HEK293 (cell line): ENCODE results near the gene MRPL20.

Experiments used
- HOXA7 ChIP-seq: sonication (generic); formaldehyde crosslinking; IDR thresholded peaks from 2 replicates; pipeline ENCODE4 v1.8.1; 2022; ENCODE audit warnings: missing genetic modification reagents, borderline replicate concordance
- KLF9 ChIP-seq: fragments of 450-650 bp; formaldehyde crosslinking; IDR thresholded peaks from 2 replicates; pipeline ENCODE4 v1.5.1; 2016; ENCODE audit warnings: missing biosample characterization, missing genetic modification characterization, low read depth
- SCRT2 ChIP-seq: fragments of 450-650 bp; formaldehyde crosslinking; IDR thresholded peaks from 2 replicates; pipeline ENCODE4 v1.5.1; 2016; ENCODE audit warnings: missing biosample characterization, missing genetic modification characterization
- YY1 ChIP-seq: fragments of 450-650 bp; formaldehyde crosslinking; IDR thresholded peaks from 2 replicates; pipeline ENCODE4 v1.5.1; 2018; ENCODE audit warnings: missing biosample characterization, missing genetic modification characterization
- ZNF114 ChIP-seq: fragments of 450-650 bp; formaldehyde crosslinking; IDR thresholded peaks from 2 replicates; pipeline ENCODE4 v1.5.0; 2017; ENCODE audit warnings: missing biosample characterization, missing genetic modification characterization
- ZNF629 ChIP-seq: fragments of 450-650 bp; formaldehyde crosslinking; IDR thresholded peaks from 2 replicates; pipeline ENCODE4 v1.5.1; 2017; ENCODE audit warnings: missing biosample characterization, missing genetic modification characterization
- ZNF837 ChIP-seq: fragments of 450-650 bp; formaldehyde crosslinking; IDR thresholded peaks from 2 replicates; pipeline ENCODE4 v1.5.1; 2016; ENCODE audit warnings: missing biosample characterization, missing genetic modification characterization
- TF ChIP-seq, protein P1 (sequence below): fragments of 450-650 bp; formaldehyde crosslinking; IDR thresholded peaks from 2 replicates; pipeline ENCODE4 v1.5.1; 2016; ENCODE audit warnings: missing biosample characterization, missing genetic modification characterization, borderline replicate concordance
- TF ChIP-seq, protein P2 (sequence below): fragments of 450-650 bp; formaldehyde crosslinking; IDR thresholded peaks from 2 replicates; pipeline ENCODE4 v1.5.1; 2017; ENCODE audit warnings: missing biosample characterization, missing genetic modification characterization
- TF ChIP-seq, protein P3 (sequence below): fragments of 450-650 bp; formaldehyde crosslinking; IDR thresholded peaks from 2 replicates; pipeline ENCODE4; 2016; ENCODE audit warnings: missing biosample characterization, missing genetic modification characterization
- TF ChIP-seq, protein P4 (sequence below): fragments of 450-650 bp; formaldehyde crosslinking; IDR thresholded peaks from 2 replicates; pipeline ENCODE4 v1.5.1; 2016; ENCODE audit warnings: missing biosample characterization, missing genetic modification characterization
- TF ChIP-seq, protein P5 (sequence below): fragments of 450-650 bp; formaldehyde crosslinking; IDR thresholded peaks from 2 replicates; pipeline ENCODE4 v1.5.1; 2016; ENCODE audit warnings: missing biosample characterization, missing genetic modification characterization, low read depth
- TF ChIP-seq, protein P6 (sequence below): IDR thresholded peaks from 2 replicates; pipeline ENCODE4 v1.6.1; 2011; ENCODE audit warnings: mild to moderate bottlenecking, low read depth, low read length, borderline replicate concordance
- TF ChIP-seq, protein P7 (sequence below): fragments of 450-650 bp; formaldehyde crosslinking; IDR thresholded peaks from 2 replicates; pipeline ENCODE4 v1.5.0; 2017; ENCODE audit warnings: missing biosample characterization, missing genetic modification characterization, borderline replicate concordance
- TF ChIP-seq, protein P8 (sequence below): fragments of 450-650 bp; IDR thresholded peaks from 2 replicates; pipeline ENCODE4 v1.5.1; 2018; ENCODE audit warnings: missing biosample characterization, mild to moderate bottlenecking, missing genetic modification characterization
- TF ChIP-seq, protein P9 (sequence below): fragments of 450-650 bp; formaldehyde crosslinking; IDR thresholded peaks from 2 replicates; pipeline ENCODE4 v1.5.1; 2016; ENCODE audit warnings: missing biosample characterization, missing genetic modification characterization

MRPL20 gene

DNA sequence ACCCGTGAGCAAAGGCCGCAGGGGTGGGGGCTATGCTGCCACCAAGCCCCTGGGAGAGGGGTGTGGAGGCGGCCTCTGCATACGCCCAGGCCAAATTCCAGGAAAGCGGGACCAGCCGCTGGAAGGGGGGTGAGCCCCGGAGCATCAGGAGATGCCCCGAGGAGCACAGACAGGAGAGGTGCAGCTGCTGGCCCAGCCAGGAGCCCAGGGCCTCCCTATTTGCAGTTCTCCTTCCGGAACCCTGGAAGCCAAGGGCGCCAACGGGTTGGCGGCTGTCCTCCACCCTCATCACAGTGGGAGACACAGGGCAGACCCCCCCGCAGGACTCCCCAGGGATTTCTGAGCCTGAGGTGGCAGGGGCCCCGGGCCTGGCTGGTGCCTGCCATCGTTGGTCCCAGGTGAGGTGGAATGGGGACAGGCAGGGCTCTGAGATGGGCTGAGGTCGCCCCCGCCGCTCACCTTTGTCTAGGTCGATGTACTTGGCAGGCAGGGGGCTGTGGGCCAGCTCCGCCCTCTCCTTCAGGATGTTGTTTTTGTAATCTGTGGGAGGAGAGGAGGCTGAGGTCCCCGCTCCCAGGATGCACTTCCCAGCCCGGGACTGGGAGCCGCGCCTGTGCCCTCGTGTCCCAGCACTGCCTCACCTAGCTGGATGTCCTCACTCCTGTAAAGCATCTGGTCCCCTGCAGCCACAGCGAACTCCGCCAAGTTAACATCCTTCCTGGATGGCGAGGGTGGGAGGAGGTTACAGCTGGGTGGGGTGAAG lies 53.5 kb downstream of the MRPL20 start (continued):
- TF ChIP-seq, protein P1, sequence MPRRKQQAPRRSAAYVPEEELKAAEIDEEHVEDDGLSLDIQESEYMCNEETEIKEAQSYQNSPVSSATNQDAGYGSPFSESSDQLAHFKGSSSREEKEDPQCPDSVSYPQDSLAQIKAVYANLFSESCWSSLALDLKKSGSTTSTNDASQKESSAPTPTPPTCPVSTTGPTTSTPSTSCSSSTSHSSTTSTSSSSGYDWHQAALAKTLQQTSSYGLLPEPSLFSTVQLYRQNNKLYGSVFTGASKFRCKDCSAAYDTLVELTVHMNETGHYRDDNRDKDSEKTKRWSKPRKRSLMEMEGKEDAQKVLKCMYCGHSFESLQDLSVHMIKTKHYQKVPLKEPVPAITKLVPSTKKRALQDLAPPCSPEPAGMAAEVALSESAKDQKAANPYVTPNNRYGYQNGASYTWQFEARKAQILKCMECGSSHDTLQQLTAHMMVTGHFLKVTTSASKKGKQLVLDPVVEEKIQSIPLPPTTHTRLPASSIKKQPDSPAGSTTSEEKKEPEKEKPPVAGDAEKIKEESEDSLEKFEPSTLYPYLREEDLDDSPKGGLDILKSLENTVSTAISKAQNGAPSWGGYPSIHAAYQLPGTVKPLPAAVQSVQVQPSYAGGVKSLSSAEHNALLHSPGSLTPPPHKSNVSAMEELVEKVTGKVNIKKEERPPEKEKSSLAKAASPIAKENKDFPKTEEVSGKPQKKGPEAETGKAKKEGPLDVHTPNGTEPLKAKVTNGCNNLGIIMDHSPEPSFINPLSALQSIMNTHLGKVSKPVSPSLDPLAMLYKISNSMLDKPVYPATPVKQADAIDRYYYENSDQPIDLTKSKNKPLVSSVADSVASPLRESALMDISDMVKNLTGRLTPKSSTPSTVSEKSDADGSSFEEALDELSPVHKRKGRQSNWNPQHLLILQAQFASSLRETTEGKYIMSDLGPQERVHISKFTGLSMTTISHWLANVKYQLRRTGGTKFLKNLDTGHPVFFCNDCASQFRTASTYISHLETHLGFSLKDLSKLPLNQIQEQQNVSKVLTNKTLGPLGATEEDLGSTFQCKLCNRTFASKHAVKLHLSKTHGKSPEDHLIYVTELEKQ (tag by site-specific recombination), result no peak
- TF ChIP-seq SCRT2 (no peak), ZNF114 (no peak), KLF9 (tag by site-specific recombination) (no peak), ZNF837 (tag by site-specific recombination) (no peak), HOXA7 (CRISPR knock-in tag) (no peak), YY1 (tag by site-specific recombination) (no peak), ZNF629 (tag by site-specific recombination) (peak; percentile 31; the same call in 1 of the 2 replicates)
- TF ChIP-seq, protein P2, sequence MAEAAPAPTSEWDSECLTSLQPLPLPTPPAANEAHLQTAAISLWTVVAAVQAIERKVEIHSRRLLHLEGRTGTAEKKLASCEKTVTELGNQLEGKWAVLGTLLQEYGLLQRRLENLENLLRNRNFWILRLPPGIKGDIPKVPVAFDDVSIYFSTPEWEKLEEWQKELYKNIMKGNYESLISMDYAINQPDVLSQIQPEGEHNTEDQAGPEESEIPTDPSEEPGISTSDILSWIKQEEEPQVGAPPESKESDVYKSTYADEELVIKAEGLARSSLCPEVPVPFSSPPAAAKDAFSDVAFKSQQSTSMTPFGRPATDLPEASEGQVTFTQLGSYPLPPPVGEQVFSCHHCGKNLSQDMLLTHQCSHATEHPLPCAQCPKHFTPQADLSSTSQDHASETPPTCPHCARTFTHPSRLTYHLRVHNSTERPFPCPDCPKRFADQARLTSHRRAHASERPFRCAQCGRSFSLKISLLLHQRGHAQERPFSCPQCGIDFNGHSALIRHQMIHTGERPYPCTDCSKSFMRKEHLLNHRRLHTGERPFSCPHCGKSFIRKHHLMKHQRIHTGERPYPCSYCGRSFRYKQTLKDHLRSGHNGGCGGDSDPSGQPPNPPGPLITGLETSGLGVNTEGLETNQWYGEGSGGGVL (tag by site-specific recombination), result no peak; the same call in 1 of the 2 replicates
- TF ChIP-seq, protein P3, sequence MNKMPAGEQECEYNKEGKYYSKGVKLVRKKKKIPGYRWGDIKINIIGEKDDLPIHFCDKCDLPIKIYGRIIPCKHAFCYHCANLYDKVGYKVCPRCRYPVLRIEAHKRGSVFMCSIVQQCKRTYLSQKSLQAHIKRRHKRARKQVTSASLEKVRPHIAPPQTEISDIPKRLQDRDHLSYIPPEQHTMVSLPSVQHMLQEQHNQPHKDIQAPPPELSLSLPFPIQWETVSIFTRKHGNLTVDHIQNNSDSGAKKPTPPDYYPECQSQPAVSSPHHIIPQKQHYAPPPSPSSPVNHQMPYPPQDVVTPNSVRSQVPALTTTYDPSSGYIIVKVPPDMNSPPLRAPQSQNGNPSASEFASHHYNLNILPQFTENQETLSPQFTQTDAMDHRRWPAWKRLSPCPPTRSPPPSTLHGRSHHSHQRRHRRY (tag by site-specific recombination), result no peak
- TF ChIP-seq, protein P4, sequence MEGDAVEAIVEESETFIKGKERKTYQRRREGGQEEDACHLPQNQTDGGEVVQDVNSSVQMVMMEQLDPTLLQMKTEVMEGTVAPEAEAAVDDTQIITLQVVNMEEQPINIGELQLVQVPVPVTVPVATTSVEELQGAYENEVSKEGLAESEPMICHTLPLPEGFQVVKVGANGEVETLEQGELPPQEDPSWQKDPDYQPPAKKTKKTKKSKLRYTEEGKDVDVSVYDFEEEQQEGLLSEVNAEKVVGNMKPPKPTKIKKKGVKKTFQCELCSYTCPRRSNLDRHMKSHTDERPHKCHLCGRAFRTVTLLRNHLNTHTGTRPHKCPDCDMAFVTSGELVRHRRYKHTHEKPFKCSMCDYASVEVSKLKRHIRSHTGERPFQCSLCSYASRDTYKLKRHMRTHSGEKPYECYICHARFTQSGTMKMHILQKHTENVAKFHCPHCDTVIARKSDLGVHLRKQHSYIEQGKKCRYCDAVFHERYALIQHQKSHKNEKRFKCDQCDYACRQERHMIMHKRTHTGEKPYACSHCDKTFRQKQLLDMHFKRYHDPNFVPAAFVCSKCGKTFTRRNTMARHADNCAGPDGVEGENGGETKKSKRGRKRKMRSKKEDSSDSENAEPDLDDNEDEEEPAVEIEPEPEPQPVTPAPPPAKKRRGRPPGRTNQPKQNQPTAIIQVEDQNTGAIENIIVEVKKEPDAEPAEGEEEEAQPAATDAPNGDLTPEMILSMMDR (tag by site-specific recombination), result no peak
- TF ChIP-seq, protein P5, sequence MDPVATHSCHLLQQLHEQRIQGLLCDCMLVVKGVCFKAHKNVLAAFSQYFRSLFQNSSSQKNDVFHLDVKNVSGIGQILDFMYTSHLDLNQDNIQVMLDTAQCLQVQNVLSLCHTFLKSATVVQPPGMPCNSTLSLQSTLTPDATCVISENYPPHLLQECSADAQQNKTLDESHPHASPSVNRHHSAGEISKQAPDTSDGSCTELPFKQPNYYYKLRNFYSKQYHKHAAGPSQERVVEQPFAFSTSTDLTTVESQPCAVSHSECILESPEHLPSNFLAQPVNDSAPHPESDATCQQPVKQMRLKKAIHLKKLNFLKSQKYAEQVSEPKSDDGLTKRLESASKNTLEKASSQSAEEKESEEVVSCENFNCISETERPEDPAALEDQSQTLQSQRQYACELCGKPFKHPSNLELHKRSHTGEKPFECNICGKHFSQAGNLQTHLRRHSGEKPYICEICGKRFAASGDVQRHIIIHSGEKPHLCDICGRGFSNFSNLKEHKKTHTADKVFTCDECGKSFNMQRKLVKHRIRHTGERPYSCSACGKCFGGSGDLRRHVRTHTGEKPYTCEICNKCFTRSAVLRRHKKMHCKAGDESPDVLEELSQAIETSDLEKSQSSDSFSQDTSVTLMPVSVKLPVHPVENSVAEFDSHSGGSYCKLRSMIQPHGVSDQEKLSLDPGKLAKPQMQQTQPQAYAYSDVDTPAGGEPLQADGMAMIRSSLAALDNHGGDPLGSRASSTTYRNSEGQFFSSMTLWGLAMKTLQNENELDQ, result no peak
- TF ChIP-seq, protein P6, sequence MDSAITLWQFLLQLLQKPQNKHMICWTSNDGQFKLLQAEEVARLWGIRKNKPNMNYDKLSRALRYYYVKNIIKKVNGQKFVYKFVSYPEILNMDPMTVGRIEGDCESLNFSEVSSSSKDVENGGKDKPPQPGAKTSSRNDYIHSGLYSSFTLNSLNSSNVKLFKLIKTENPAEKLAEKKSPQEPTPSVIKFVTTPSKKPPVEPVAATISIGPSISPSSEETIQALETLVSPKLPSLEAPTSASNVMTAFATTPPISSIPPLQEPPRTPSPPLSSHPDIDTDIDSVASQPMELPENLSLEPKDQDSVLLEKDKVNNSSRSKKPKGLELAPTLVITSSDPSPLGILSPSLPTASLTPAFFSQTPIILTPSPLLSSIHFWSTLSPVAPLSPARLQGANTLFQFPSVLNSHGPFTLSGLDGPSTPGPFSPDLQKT, result no peak
- TF ChIP-seq, protein P7, sequence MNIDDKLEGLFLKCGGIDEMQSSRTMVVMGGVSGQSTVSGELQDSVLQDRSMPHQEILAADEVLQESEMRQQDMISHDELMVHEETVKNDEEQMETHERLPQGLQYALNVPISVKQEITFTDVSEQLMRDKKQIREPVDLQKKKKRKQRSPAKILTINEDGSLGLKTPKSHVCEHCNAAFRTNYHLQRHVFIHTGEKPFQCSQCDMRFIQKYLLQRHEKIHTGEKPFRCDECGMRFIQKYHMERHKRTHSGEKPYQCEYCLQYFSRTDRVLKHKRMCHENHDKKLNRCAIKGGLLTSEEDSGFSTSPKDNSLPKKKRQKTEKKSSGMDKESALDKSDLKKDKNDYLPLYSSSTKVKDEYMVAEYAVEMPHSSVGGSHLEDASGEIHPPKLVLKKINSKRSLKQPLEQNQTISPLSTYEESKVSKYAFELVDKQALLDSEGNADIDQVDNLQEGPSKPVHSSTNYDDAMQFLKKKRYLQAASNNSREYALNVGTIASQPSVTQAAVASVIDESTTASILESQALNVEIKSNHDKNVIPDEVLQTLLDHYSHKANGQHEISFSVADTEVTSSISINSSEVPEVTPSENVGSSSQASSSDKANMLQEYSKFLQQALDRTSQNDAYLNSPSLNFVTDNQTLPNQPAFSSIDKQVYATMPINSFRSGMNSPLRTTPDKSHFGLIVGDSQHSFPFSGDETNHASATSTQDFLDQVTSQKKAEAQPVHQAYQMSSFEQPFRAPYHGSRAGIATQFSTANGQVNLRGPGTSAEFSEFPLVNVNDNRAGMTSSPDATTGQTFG (tag by site-specific recombination), result no peak
- TF ChIP-seq, protein P8, sequence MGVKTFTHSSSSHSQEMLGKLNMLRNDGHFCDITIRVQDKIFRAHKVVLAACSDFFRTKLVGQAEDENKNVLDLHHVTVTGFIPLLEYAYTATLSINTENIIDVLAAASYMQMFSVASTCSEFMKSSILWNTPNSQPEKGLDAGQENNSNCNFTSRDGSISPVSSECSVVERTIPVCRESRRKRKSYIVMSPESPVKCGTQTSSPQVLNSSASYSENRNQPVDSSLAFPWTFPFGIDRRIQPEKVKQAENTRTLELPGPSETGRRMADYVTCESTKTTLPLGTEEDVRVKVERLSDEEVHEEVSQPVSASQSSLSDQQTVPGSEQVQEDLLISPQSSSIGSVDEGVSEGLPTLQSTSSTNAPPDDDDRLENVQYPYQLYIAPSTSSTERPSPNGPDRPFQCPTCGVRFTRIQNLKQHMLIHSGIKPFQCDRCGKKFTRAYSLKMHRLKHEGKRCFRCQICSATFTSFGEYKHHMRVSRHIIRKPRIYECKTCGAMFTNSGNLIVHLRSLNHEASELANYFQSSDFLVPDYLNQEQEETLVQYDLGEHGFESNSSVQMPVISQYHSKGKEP (tag by site-specific recombination), result no peak
- TF ChIP-seq, protein P9, sequence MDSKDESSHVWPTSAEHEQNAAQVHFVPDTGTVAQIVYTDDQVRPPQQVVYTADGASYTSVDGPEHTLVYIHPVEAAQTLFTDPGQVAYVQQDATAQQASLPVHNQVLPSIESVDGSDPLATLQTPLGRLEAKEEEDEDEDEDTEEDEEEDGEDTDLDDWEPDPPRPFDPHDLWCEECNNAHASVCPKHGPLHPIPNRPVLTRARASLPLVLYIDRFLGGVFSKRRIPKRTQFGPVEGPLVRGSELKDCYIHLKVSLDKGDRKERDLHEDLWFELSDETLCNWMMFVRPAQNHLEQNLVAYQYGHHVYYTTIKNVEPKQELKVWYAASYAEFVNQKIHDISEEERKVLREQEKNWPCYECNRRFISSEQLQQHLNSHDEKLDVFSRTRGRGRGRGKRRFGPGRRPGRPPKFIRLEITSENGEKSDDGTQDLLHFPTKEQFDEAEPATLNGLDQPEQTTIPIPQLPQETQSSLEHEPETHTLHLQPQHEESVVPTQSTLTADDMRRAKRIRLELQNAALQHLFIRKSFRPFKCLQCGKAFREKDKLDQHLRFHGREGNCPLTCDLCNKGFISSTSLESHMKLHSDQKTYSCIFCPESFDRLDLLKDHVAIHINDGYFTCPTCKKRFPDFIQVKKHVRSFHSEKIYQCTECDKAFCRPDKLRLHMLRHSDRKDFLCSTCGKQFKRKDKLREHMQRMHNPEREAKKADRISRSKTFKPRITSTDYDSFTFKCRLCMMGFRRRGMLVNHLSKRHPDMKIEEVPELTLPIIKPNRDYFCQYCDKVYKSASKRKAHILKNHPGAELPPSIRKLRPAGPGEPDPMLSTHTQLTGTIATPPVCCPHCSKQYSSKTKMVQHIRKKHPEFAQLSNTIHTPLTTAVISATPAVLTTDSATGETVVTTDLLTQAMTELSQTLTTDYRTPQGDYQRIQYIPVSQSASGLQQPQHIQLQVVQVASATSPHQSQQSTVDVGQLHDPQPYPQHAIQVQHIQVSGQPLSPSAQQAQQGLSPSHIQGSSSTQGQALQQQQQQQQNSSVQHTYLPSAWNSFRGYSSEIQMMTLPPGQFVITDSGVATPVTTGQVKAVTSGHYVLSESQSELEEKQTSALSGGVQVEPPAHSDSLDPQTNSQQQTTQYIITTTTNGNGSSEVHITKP (tag by site-specific recombination), result no peak; the same call in 1 of the 2 replicates
